Measurements from ENCODE around the gene DRC7. TPM values are rescaled to one million over a fixed set of nuclear protein-coding genes. Genes with fewer than 3 reads are reported as not detected.

DRC7 gene
- total RNA-seq, 1 experiment from 2014 or later = not detected

GRCh38 chr16:57771141-57771785 lies 76.7 kb downstream of the DRC7 start:
- Mint-ChIP-seq H3K36me3 (ENCODE audit: insufficient read depth, unreplicated experiment) (peaks cover 51% of the 10 kb centered on the region), H3K27ac (ENCODE audit: low read depth, unreplicated experiment) (no peak overlapping the region), H3K9me3 (ENCODE audit: unreplicated experiment) (no peaks in the 10 kb centered on the region), H3K4me1 (ENCODE audit: insufficient read depth, unreplicated experiment) (no peaks in the 10 kb centered on the region), H3K4me3 (ENCODE audit: unreplicated experiment) (no peak overlapping the region), H3K27me3 (ENCODE audit: insufficient read depth, unreplicated experiment) (no peaks in the 10 kb centered on the region)
- CTCF ChIA-PET = interaction anchor here (0.8 to 2.2 kb wide), 3 partner anchors 14 to 92 kb away, joined by 3 to 5 read pairs (median 4); no protein-coding TSS in a partner anchor
- BruUV-seq (replicated peaks) = no TSS peak
- TF ChIP-seq, protein P1, sequence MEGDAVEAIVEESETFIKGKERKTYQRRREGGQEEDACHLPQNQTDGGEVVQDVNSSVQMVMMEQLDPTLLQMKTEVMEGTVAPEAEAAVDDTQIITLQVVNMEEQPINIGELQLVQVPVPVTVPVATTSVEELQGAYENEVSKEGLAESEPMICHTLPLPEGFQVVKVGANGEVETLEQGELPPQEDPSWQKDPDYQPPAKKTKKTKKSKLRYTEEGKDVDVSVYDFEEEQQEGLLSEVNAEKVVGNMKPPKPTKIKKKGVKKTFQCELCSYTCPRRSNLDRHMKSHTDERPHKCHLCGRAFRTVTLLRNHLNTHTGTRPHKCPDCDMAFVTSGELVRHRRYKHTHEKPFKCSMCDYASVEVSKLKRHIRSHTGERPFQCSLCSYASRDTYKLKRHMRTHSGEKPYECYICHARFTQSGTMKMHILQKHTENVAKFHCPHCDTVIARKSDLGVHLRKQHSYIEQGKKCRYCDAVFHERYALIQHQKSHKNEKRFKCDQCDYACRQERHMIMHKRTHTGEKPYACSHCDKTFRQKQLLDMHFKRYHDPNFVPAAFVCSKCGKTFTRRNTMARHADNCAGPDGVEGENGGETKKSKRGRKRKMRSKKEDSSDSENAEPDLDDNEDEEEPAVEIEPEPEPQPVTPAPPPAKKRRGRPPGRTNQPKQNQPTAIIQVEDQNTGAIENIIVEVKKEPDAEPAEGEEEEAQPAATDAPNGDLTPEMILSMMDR (IDR thresholded peaks at IDR 0.05; ENCODE audit: unreplicated experiment) = no peak
- intact Hi-C loops (cut with micrococcal nuclease) = no loop called here
- no peak for DNase-seq (ENCODE audit: unreplicated experiment)
- POLR2A ChIA-PET = no interaction called here

DNA sequence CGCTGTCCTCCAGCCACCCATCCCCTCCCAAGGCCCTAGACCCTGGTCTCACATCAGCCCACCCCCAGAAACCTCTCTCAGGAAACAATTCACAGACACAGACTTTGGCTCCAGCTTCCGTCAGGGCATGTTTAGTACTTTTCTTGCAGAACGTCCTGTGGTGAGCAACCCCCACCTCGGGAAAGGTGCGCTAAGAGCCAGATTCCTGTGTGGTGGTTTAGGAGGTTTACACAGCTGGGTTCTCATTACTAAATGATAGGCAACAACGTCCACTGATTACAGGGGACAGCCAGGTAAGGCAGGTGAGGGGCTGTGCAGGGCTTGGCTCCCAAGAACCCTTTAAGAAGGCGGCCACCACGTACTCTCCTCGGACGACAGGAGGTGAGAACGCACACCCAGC lies 78.4 kb downstream of the DRC7 start:
- no TSS peak for BruUV-seq (replicated peaks)
- TF ChIP-seq, protein P1 (IDR thresholded peaks at IDR 0.05; ENCODE audit: unreplicated experiment) = no peak
- Mint-ChIP-seq H3K27ac (ENCODE audit: low read depth, unreplicated experiment) (no peak overlapping the region), H3K36me3 (ENCODE audit: insufficient read depth, unreplicated experiment) (peaks cover 59% of the 10 kb centered on the region), H3K4me3 (ENCODE audit: unreplicated experiment) (no peak overlapping the region), H3K9me3 (ENCODE audit: unreplicated experiment) (no peaks in the 10 kb centered on the region), H3K4me1 (ENCODE audit: insufficient read depth, unreplicated experiment) (no peaks in the 10 kb centered on the region), H3K27me3 (ENCODE audit: insufficient read depth, unreplicated experiment) (no peaks in the 10 kb centered on the region)
- DNase-seq (ENCODE audit: unreplicated experiment) = no peak
- intact Hi-C loops (cut with micrococcal nuclease) = no loop called here
- POLR2A ChIA-PET = interaction anchor here (0.6 kb wide), 1 partner anchor 227 kb away, joined by 3 read pairs; no protein-coding TSS in a partner anchor
- CTCF ChIA-PET = interaction anchor here (0.8 kb wide), 1 partner anchor 15 kb away, joined by 3 read pairs; no protein-coding TSS in a partner anchor

- TF ChIP-seq, protein P1 (IDR thresholded peaks at IDR 0.05; ENCODE audit: unreplicated experiment) = no peak
- no peak overlapping the region for H3K27ac Mint-ChIP-seq (ENCODE audit: low read depth, unreplicated experiment)
- H3K9me3 Mint-ChIP-seq (ENCODE audit: unreplicated experiment) = no peaks in the 10 kb centered on the region
- peaks cover 56% of the 10 kb centered on the region for H3K36me3 Mint-ChIP-seq (ENCODE audit: insufficient read depth, unreplicated experiment)
- CTCF ChIA-PET = interaction anchor here (0.7 kb wide), 1 partner anchor 544 kb away, joined by 5 read pairs; no protein-coding TSS in a partner anchor
- H3K4me3 Mint-ChIP-seq (ENCODE audit: unreplicated experiment) = no peak overlapping the region
- no peak for DNase-seq (ENCODE audit: unreplicated experiment)
- H3K4me1 Mint-ChIP-seq (ENCODE audit: insufficient read depth, unreplicated experiment) = peaks cover 5% of the 10 kb centered on the region
- no peaks in the 10 kb centered on the region for H3K27me3 Mint-ChIP-seq (ENCODE audit: insufficient read depth, unreplicated experiment)
- BruUV-seq (replicated peaks) = no TSS peak
- POLR2A ChIA-PET = interaction anchor here (0.6 kb wide), 1 partner anchor 226 kb away, joined by 3 read pairs; no protein-coding TSS in a partner anchor
- intact Hi-C loops (cut with micrococcal nuclease) = no loop called here
These were observed 79.2 kb downstream of the DRC7 start for GRCh38 chr16:57773655-57774295.

DNA sequence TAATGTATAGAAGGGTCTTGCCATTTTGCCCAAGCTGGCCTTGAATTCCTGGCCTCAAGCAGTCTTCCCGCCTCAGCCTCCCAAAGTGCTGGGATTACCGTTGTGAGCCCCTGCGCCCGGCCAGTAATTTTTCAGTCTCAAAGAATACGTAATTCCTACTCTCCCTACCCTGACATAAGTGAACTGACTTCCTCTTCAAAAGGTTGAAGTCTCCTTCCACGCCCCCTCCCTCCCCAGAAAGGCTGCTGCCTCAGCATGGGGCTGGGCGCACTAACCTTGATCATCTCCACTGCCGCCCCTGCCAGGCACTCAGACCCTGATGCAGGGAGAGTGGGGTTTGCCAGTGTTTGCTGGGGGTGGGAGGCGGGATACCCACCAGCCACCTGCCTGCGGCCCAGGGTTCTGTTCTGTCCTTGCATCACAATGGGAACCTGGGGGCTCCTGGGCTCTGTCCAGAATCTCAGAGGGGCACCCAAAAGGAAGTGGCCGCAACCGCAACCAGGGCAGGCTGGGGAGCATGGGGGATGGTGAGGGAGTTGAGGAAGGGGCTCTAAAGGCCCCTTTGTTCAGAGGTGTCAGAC lies 80.2 kb downstream of the DRC7 start:
- H3K9me3 Mint-ChIP-seq (ENCODE audit: unreplicated experiment) = no peaks in the 10 kb centered on the region
- BruUV-seq (replicated peaks) = no TSS peak
- peaks cover 49% of the 10 kb centered on the region for H3K36me3 Mint-ChIP-seq (ENCODE audit: insufficient read depth, unreplicated experiment)
- no peak overlapping the region for H3K27ac Mint-ChIP-seq (ENCODE audit: low read depth, unreplicated experiment)
- peaks cover 13% of the 10 kb centered on the region for H3K4me1 Mint-ChIP-seq (ENCODE audit: insufficient read depth, unreplicated experiment)
- H3K27me3 Mint-ChIP-seq (ENCODE audit: insufficient read depth, unreplicated experiment) = no peaks in the 10 kb centered on the region
- intact Hi-C loops (cut with micrococcal nuclease) = no loop called here
- H3K4me3 Mint-ChIP-seq (ENCODE audit: unreplicated experiment) = no peak overlapping the region
- CTCF ChIA-PET = no interaction called here
- TF ChIP-seq, protein P1 (IDR thresholded peaks at IDR 0.05; ENCODE audit: unreplicated experiment) = no peak
- no peak for DNase-seq (ENCODE audit: unreplicated experiment)
- POLR2A ChIA-PET = no interaction called here

Measured in MCF 10A (cell line).